Midbrain (tissue), 1 donor: Measurements from ENCODE around the gene MDFI.
"Not testable (repeated sequence)": the region's sequence is repeated elsewhere in the genome, so short reads cannot be mapped to it uniquely, and the experiment has no call there.

Source experiments
- DNase-seq: peaks from one replicate; lab custom pipeline; 2025; lab: John Stamatoyannopoulos, UW

Gene MDFI

DNA sequence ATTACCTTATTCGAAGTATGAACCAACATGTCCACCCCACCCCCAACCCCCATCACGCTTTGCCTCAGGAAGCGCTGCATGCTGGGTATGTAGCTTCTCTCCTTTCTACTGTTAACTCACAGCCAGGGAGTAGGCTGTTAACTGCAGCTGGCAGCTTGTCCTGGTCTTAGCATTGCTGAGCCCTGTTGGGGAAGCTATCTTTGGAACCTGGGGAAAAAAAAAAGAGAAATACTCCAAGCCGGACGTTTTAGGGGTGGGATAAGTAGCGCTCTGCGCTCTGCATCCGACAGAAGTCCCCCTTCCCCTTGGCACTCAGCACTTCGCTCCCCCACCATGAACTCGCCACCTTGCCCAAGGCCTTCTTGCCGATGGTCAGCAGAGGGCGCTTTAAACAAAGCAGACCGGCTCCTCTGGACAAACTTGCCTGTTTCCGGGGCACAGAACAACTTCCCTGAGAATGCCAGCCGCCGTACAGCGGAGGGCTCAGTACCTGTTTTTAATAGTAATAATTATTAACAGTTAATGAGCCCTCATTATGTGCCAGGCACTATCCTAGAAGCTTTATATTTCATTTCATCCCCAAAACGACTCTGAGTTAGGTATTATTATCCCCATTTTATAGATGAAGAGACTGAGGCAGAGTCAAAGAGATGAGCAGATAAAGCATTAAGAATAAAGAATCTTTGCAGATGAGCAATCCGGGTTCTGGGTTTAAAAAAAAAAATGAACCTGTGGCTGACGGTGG is 35.2 kb upstream of the MDFI start:
- DNase-seq: peak; percentile 83

DNA sequence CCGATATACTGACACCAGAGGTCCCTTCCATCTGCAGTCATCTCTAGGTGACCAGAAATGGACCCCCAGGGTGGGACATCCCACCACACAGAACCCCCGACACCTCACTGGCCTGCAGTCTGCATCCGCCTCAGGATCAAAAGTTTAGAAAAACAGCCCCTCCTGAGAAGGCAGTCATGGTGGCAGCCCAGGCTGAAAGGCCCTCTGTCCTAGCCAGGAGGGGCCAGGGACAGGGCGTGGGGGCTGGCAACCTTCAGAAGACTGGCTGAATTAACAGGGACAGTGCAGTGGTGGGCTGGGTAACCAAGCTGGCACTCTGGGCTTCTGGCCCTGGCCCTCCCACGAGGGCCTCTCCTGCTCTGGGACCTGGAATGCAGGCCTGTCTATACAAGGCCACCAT is 34.3 kb upstream of the MDFI start:
- DNase-seq: no peak

DNA sequence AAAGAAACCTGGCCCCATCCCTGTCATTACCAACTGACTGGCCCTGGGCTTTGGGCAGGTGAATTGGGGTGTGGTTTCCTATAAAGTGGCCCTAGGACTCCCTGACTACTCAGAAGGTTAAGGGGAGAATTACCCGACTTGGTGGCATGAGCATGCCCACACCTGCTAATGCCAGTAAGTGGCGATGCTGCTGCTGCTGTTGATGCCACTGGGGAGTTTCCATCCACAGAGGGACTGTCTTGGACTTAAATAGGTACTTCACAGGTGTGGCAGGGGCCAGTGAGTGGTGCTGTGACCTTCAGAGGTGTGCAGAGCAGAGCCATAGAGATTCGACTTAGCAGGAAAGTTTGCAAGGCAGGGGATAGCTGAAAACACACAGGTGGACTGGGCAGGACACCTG is 32.6 kb upstream of the MDFI start:
- no peak for DNase-seq

DNA sequence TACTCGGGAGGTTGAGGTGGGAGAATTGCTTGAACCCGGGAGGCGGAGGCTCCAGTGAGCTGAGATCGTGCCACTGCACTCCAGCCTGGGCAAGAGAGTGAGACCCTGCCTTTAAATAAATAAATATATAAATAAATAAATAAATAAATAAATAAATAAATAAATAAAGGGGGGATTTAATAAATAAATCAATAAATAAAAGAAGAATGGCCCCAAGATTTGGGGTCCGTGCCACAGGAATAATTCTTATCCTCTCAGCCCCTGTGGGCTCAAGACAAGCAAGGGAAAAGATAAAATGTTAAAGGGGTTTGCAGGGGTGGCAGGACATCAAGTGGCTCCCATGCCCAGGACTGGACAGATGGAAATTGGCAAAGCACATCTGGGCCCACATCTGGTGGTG is 31.2 kb upstream of the MDFI start:
- no peak for DNase-seq

DNA sequence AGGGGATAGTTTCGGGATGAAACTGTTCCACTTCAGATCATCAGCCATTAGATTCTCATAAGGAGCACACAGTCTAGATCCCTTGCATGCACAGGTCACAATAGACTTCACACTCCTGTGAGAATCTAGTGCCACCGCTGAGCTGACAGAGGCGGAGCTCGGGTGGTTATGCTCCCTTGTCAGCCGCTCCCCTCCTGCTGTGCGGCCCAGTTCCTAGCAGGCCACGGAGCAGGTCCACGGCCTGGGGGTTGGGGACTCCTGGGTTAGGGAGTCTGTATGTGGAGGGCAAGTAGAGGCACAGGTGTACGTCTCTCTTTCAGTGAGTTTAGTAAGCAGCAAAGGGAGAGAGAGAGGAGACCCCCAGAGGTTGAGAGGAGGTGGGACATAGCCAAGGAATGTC is 30.5 kb upstream of the MDFI start:
- DNase-seq: no peak

DNA sequence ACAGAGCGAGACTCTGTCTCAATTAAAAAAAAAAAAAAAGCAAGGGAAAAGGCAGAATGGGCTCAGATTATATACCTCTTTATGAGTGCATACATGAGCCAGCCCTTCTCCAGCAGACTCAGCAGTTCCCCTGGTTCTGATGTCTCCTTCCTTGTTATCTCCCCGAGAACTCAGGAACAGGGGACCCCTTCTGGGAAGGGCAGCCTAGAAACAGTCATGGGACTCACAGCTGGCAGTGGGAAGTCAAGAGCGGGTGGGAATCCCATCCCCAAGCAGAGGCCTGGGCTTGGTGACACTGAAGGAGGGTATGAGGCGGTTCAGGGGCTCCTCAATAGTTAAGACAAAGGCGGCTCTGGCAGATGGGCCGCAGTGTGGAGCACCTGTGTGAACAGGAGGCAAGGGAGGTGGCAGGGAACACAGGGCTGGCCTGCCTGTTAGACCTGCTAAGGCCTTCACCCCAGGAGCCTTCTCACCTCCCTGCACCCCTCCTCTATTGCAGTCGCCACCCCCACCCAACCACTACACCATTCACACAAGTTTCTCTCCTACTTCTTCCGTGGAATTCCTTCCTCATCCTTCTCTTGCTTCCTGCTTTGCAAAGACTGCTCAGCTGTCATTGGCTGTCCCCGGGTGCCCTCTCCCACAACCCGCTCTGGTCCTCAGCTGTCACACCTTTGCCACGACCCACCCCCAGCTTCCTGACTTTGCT is 29.7 kb upstream of the MDFI start:
- DNase-seq: no peak

DNA sequence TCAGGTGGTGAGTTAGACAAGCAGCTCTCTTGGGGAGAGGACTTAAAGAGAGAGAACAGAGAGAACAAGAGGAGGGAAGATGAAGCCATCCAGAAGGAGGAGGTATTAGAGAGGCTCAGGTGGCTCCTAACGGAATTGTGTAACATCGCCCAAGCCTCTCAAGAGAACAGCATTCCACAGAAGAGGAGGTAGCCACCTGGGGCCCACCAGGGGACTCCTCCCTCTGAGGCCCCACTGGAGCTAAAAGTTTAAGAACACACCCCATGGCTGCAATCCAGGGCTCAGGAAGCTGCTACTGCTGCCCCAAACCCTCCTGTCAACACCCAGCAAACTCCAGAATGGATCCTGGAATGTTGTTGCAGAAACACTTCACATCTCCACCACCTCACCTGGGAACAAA is 23.6 kb upstream of the MDFI start:
- no peak for DNase-seq

DNA sequence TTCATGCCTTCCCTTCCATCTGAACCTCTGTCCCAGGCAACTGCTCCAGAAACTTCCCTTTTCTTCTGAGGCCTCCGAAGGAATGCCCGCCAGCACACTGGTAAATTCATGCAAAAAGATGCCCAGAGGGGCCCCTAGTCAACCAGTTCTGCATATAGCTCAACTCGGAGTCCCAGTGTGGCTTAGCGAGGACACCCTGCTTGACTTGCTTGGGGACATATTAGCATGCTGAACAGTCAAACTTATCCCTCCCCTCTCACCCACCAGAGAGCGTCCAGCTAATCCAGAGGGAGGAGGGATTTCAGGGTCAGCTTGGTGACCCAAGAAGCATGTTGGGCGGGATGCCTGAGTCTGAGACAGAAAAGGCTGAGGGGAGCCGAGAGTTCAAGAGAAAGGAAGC is 23.0 kb upstream of the MDFI start:
- DNase-seq: no peak

DNA sequence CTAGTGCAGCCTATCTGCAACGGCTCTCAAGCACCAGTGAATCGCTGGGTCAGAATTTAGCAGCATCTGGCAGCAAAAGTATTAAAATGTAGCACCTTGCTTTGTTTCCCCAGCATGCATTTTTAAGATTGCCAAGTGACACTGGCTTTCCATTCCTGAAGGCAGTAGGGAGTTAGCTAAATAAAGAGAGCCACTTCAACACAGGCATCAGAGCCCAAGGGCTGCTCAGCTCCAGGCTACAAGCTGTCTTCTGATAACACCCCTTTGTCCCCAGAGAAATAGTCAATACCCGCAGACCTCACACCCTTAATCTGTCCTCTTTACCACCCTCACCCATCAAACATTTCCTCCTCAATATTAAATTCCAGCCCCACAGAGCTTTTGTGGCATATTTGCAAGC is 19.7 kb upstream of the MDFI start:
- no peak for DNase-seq

DNA sequence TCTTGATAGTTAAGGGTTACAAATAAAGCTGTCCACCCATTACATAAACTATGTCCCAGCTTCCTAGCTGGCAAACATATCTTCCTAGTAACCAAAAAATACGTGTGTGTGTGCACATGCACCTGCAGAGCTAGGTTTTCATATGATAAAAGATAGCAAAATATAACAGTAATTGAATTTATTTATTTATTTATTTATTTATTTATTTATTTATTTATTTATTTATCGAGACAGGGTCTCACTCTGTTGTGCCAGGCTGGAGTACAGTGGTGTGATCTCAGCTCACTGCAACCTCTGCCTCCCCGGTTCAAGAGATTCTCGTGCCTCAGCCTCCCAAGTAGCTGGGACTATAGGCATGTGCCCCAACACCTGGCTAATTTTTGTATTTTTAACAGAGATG is 19.1 kb upstream of the MDFI start:
- DNase-seq: not testable (repeated sequence)

DNA sequence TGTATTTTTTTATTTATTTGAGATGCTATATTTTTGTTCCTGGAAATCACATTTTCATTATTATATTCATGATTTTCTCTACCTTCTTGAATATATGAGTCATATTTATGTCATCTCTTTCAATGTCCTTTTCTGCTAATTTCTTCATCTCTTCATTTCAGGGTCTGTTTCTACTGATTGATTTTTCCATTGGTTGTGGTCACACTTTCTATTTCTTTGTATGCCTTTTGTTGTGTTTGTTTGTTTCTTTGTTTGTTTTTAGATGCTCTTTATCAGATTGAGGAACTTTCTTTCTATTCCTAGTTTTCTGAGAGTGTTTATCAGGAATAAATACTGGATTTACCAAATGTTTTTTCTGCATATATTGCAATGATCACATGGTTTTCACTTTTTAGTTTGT is 16.9 kb upstream of the MDFI start:
- no peak for DNase-seq

DNA sequence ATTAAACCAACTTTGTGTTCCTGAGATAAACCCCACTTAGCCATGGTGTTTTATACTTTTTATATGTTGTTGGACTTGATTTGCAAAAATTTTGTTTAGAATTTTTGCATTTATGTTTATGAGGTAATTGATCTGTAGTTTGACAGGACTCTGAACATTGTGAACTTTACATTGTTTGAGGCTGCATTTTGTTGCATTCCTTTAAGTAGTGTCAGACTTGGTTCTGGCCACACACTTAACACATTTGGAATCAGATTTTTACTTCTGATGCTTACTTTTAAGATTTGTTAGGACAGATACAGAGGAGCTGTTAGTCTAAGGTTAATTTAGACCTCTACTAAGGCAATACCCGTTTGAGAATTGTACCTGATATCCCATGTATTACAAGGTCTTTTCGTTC is 16.5 kb upstream of the MDFI start:
- DNase-seq: no peak

DNA sequence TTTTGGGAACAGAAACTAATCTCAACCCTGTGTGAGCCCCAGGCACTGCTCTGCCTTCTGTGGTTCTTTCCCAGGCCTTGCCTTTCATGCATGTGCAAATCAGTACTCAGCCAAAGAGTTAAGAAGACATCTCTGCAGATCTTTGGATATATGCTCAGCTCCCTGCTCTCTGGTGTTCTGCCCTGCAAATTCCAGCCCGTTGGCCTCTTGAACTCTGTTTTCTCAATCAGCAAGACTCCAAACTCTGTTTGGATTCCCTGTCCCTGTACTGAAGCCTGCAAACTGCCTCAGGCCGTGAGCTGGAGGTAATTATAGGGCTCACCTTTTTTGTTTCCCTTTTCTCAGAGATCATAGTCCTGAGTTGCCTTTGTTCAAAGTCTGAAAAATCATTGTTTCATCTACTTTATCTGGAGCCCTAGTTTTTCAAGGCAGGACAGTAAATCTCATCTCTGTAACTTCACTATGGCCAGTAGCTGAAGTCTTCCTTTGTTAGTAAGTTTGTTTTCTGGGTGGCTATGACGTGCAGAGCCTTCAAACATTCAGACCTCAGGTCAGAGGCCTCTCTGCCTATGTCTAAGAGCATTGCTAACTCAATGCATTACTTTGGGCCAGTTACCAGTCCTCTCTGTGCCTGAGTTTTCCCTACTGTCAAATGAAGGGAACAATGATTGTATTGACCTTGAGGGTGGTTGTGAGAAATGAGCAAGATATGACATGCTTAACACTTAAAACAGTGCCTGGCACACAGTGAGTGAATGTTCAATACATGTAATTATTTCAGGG is 15.9 kb upstream of the MDFI start:
- DNase-seq: no peak

DNA sequence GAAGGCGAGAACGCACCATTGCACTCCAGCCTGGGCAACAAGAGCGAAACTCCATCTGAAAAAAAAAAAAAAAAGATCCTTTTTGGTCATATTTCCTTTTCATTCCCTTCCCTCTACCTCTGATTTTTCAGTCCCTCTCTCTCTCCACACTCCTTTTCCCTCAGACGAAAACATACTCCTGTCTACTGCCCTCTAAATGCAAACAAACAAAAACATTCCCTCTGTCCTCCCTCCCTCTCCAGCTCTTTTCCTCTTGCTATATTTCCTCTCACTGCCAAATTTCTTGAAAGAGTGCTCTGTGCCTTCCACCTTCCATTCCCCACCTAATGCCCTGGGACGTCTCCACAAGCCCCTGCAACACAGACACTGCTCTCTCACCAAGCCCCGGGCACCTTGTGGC is 14.9 kb upstream of the MDFI start:
- DNase-seq: no peak

DNA sequence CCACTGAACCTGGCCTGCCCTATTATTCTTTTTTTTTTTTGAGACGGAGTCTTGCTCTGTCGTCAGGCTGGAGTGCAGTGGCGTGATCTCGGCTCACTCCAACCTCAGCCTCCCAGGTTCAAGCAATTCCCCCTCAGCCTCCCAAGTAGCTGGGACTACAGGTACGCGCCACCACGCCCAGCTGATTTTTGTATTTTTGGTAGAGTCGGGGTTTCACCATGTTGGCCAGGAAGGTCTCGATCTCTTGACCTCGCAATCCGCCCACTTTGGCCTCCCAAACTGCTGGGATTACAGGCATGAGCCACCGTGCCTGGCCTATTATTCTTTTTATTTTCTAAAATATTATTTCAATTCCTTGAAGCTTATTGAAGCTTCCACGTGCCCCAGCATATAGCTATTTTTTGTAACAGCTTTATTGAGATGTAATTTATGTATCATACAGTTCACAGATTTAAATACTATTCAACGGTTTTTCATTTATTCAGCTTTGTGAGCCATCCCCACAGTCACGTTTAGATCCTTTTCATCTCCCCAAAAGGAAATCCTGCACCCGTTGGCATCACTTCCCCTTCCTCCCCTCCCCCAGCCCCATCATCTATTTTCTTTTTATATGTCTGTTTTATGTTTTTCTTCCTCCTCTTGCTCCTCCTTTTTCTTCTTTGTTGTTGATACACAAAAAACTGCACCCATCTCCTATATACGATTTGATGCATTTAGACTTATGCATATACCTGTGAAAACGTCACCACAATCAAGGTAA is 13.5 kb upstream of the MDFI start:
- DNase-seq: no peak

DNA sequence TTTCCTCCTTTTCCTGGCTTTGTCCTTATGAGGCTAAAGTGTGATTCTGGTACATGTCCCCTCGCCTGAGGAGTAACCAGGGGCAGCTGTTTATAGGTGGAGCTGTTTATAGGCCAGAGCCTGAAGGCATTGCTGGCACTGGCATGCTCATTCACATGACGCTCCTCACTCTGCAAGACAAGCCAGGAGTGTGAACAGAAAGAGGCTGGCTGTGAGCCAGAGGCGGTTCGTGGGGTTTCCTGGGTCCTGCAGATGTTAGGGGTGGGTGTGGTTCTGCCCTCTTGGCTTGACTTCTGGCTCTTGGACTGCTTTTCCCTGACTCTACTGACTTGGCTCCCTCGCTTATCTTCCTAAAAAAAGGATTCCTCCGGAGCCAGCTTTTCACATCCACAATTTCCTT is 12.8 kb upstream of the MDFI start:
- DNase-seq: no peak

DNA sequence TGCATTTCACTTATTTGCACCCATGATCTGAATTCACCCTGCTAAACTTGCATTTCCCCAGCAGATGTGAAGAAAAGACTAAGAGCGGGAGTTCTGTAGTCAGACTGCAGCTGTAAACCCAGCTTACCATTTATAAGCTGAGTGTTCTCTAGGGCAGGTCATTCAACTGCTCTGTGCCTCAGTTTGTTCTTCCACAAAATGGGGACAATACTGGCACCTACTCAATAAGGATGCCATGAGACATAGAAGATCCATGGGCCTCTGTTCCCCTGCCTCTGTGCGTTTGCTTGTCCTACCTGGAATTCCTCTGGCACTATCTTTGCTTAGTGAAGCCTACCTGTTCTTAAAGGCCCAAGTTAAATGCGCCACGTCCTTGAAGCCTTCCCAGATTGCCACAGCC is 12.2 kb upstream of the MDFI start:
- no peak for DNase-seq

DNA sequence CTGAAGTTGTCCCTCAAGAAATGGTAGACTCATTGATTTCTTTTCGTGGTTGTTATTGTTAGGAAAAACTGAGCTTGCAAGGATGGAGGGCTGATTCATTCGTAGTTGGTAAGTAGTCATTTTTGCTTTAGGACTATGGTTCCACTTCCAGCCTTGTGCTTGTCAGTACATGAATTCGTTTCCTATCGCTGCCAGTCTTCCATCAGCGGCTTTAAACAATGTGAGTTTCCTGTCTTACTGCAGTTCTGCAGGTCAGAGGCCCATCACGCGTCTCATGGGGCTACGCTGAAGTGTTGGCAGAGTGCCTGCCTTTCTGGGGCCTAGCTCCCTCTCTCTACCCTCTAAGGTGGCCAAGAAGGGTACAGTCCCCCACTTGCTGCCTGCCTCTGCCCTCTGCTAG is 11.4 kb upstream of the MDFI start:
- no peak for DNase-seq

DNA sequence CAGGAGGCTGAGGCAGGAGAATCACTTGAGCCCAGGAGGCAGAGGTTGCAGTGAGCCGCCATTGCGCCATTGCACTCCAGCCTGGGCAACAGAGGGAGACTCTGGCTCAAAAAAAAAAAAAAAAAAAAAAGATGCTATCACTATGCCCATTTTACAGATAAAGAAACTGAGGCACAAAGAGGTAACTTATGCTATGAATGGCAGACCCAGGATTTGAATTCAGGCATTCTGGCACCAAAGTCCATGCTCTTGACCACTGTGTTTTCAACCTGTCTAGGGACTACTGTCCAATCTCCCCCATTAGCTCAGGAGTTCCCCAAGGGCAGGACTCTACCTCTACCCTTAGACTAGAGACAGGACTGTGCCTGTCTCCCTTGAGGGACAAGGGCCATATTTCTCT is 9.1 kb upstream of the MDFI start:
- DNase-seq: no peak

DNA sequence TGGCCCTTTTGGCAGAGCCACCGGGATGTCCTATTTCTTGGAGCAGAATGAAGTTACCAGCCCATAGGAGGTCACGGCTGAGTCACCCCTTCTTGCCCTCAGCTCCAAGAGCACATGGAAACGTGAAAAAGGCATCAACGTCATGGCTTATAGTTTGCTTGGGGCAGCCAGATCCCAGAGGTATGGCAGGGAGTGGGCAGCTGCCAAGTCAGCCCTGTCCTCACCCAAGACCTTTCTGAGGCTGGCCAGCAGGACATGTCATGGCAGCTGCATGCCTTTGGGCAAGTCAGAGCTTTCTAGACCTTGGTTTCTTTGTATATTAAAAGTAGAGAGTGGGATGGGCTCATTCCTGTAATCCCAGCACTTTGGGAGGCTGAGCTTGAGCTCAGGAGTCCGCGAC is 8.2 kb upstream of the MDFI start:
- no peak for DNase-seq

DNA sequence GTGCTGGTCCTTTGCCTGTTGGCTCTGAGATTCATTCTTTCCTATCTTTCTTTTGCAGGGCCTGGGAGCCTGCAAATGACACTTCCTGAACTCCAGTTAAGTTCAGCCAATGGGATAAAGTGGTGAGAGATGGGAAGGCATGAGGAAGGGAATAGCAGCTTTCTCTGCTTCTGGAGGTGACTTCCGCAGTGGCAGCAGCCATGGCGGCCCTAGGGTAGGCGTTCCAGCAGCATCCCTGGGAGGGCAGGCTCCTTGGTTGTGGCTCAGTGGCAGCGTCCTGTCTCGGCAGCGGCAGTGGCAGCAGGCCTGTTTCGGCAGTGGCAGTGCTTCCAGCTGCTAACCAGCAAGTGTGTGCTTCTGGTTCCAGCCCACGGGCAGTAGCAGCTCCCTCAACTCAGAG is 7.3 kb upstream of the MDFI start:
- DNase-seq: no peak

DNA sequence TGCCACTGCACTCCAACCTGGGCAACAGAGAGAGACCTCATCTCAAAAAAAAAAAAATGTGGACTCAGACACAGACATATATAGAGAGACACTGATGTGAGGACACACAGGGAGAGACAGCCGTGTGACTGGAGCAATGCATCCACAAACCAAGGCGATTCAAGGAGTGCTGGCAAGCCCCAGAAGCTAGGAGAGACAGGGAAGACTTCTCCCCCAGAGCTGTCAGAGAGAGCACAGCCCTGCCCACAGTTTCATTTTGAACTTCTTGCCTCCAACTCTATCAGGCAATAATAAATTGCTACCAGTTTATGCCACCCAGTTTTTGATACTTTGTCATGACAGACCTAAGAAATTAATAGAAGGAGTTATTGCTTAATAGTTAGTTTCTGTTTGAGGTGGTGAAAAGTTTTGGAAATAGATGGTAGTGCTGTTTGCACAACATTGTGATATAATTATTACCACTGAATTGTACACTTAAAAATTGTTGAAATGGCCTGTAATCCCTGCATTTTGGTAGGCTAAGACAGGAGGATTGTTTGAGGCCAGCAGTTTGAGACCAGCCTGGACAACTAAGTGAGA is 5.1 kb upstream of the MDFI start:
- DNase-seq: no peak
